A549 (cell line): ENCODE results near the gene PLEKHA7. TPM values are rescaled to one million over a fixed set of nuclear protein-coding genes. Genes with fewer than 3 reads are reported as not detected.

ENCODE experiments used
- ATAC-seq, 2 experiments: fragments of 200-7000 bp in 1 of 2; fragments of >200 bp in 1 of 2; cut with Nextera tagmentation in 1 of 2; cut with Tn5 transposase in 1 of 2; 3 replicates each; pipeline versions ENCODE4 v1.8.0 to v1.9.1; 2018 to 2020; ENCODE audit warnings: mild to moderate bottlenecking in 1 of 2, moderate library complexity in 1 of 2
- CTCF ChIA-PET: fragments of 300-600 bp; sonication (Branson Sonifier 250); formaldehyde crosslinking; extraction: SDS; loops from one replicate; lab custom pipeline; 2021; ENCODE audit warnings: antibody characterized with exemption, inconsistent platforms; lab: Yijun Ruan, JAX
- POLR2A ChIA-PET: fragments of 350-600 bp; formaldehyde crosslinking; extraction: SDS; loops from one replicate; lab custom pipeline; 2021; ENCODE audit warnings: antibody characterized with exemption, inconsistent platforms; lab: Yijun Ruan, JAX
- DNase-seq, 2 experiments: peaks; one replicate each; pipeline versions ENCODE4 v3.0.0 to v3.0.0-alpha.2; 2011 to 2016; ENCODE audit warnings: low read depth in 1 of 2, low spot score in 1 of 2
- FAIRE-seq: peaks from 2 replicates; lab custom pipeline; 2011; peaks lifted over from hg19 to GRCh38; lab: Jason Lieb, UNC
- H3K27ac ChIP-seq, 2 experiments: fragments of >200 bp; sonication (Bioruptor Twin); formaldehyde crosslinking; 3 replicates each; pipeline ENCODE4 v1.5.1; 2016 to 2017
- H3K4me1 ChIP-seq: fragments of >200 bp; sonication (Bioruptor Twin); formaldehyde crosslinking; 3 replicates; pipeline ENCODE4 v1.6.1; 2016
- H3K4me2 ChIP-seq: fragments of >200 bp; sonication (Bioruptor Twin); formaldehyde crosslinking; 3 replicates; pipeline ENCODE4 v1.6.1; 2016
- H3K4me3 ChIP-seq: fragments of >200 bp; sonication (Bioruptor Twin); formaldehyde crosslinking; 3 replicates; pipeline ENCODE4 v1.5.1; 2016
- H3K9me3 ChIP-seq: fragments of >200 bp; sonication (Bioruptor Twin); formaldehyde crosslinking; 3 replicates; pipeline ENCODE4 v1.6.1; 2016
- CEBPB ChIP-seq, 2 experiments: fragments of >200 bp in 1 of 2; sonication (Bioruptor Twin) in 1 of 2; formaldehyde crosslinking in 1 of 2; IDR thresholded peaks; 2 replicates each; pipeline ENCODE4 v1.6.1; 2012 to 2016
- CHD2 ChIP-seq: fragments of 150-350 bp; IDR thresholded peaks from 2 replicates; pipeline ENCODE4 v1.6.1; 2014; ENCODE audit warnings: low read length; ENCODE audit not compliant: partially characterized antibody
- EHMT2 ChIP-seq: fragments of 200-600 bp; sonication (generic); IDR thresholded peaks from 2 replicates; pipeline ENCODE4 v1.6.1; 2016; ENCODE audit warnings: antibody characterized with exemption, low read depth, mild to moderate bottlenecking, moderate library complexity
- ESRRA ChIP-seq: fragments of 150-350 bp; IDR thresholded peaks from 2 replicates; pipeline ENCODE4 v1.6.1; 2014; ENCODE audit warnings: mild to moderate bottlenecking, low read length, borderline replicate concordance
- GATA3 ChIP-seq: IDR thresholded peaks from 2 replicates; pipeline ENCODE4 v1.6.1; 2012; ENCODE audit warnings: borderline replicate concordance
- HDAC2 ChIP-seq: fragments of 200-600 bp; sonication (generic); IDR thresholded peaks from 2 replicates; pipeline ENCODE4 v1.6.1; 2016
- HEYL ChIP-seq: fragments of 250-450 bp; sonication (Bioruptor Pico); IDR thresholded peaks from 2 replicates; pipeline ENCODE4 v1.8.0; 2021; ENCODE audit warnings: mild to moderate bottlenecking, moderate library complexity
- HOXA7 ChIP-seq: fragments of 250-450 bp; sonication (Bioruptor Pico); IDR thresholded peaks from 2 replicates; pipeline ENCODE4 v1.5.0; 2020; ENCODE audit warnings: mild to moderate bottlenecking, moderate library complexity
- HOXB13 ChIP-seq: fragments of 250-450 bp; sonication (Bioruptor Pico); IDR thresholded peaks from 2 replicates; pipeline ENCODE4 v1.5.0; 2020; ENCODE audit warnings: low read depth, mild to moderate bottlenecking, moderate library complexity
- JUNB ChIP-seq: fragments of >200 bp; sonication (Bioruptor Twin); formaldehyde crosslinking; IDR thresholded peaks from 2 replicates; pipeline ENCODE4 v1.6.1; 2016
- MAZ ChIP-seq: fragments of 150-350 bp; IDR thresholded peaks from 2 replicates; pipeline ENCODE4 v1.6.1; 2014; ENCODE audit warnings: antibody characterized with exemption, low read depth, low read length, borderline replicate concordance
- NPAS2 ChIP-seq: fragments of 250-450 bp; sonication (Bioruptor Pico); IDR thresholded peaks from 2 replicates; pipeline ENCODE4 v1.8.0; 2022; ENCODE audit warnings: mild to moderate bottlenecking, moderate library complexity, borderline replicate concordance
- NR3C1 ChIP-seq: fragments of >200 bp; sonication (Bioruptor Twin); formaldehyde crosslinking; IDR thresholded peaks from 3 replicates; pipeline ENCODE4 v1.6.1; 2017
- POLR2A ChIP-seq: IDR thresholded peaks from 2 replicates; pipeline ENCODE4 v1.6.1; 2012; ENCODE audit warnings: mild to moderate bottlenecking, low read length
- RAD21 ChIP-seq, 2 experiments: fragments of >200 bp in 1 of 2; sonication (Bioruptor Twin) in 1 of 2; formaldehyde crosslinking in 1 of 2; IDR thresholded peaks in 1 of 2; conservative IDR thresholded peaks in 1 of 2; 2 replicates in 1 of 2; 3 replicates in 1 of 2; pipeline ENCODE4 v1.6.1; 2012 to 2018; ENCODE audit warnings: inconsistent platforms in 1 of 2
- RCOR1 ChIP-seq: fragments of 150-350 bp; IDR thresholded peaks from 2 replicates; pipeline ENCODE4 v1.6.1; 2014; ENCODE audit warnings: antibody characterized with exemption, low read length, low read depth
- TP53 ChIP-seq: fragments of 250-450 bp; sonication (Bioruptor Pico); IDR thresholded peaks from 2 replicates; pipeline ENCODE4 v1.5.0; 2021; ENCODE audit warnings: mild to moderate bottlenecking, moderate library complexity
- ZNF302 ChIP-seq: fragments of 250-450 bp; sonication (Bioruptor Pico); IDR thresholded peaks from 2 replicates; pipeline ENCODE4 v1.9.0; 2021; ENCODE audit warnings: inconsistent platforms, mild to moderate bottlenecking, moderate library complexity
- ZSCAN20 ChIP-seq: fragments of 250-450 bp; sonication (Bioruptor Pico); IDR thresholded peaks from 2 replicates; pipeline ENCODE4 v1.8.0; 2022; ENCODE audit warnings: mild to moderate bottlenecking, moderate library complexity
- WGBS: methylation state at CpG from one replicate; pipeline ENCODE4 v1.1.6; 2017; ENCODE audit errors: missing lambda C conversion rate; 5-methylcytosine and 5-hydroxymethylcytosine counted together
- polyA plus RNA-seq, 4 experiments: library from polyadenylated mRNA; depleted of rRNA in 3 of 4; stranded (reverse); fragments of >200 nt; fragmentation: RNase III in 1 of 4; extraction: RNeasy Plus Mini Kit Qiagen cat#74134 plus additional on column Dnase treatment in 1 of 4; gene quantifications; 2 replicates in 3 of 4; 3 replicates in 1 of 4; pipeline ENCODE4 v1.2.3, GENCODE V29; 2011 to 2017
- TF ChIP-seq, protein P1 (sequence below): IDR thresholded peaks from 2 replicates; pipeline ENCODE4 v1.6.1; 2012
- TF ChIP-seq, protein P2 (sequence below): fragments of >200 bp; sonication (Bioruptor Twin); formaldehyde crosslinking; IDR thresholded peaks from 2 replicates; pipeline ENCODE4 v1.6.1; 2016
- TF ChIP-seq, protein P3 (sequence below): fragments of 250-450 bp; sonication (Bioruptor Pico); IDR thresholded peaks from 2 replicates; pipeline ENCODE4 v1.5.0; 2020; ENCODE audit warnings: low read depth, mild to moderate bottlenecking, moderate library complexity
- TF ChIP-seq, protein P4 (sequence below): fragments of >200 bp; sonication (Bioruptor Twin); formaldehyde crosslinking; IDR thresholded peaks from 3 replicates; pipeline ENCODE4 v1.6.1; 2016
- TF ChIP-seq, protein P5 (sequence below): IDR thresholded peaks from 2 replicates; pipeline ENCODE4 v1.6.1; 2012; ENCODE audit warnings: low read depth, borderline replicate concordance

PLEKHA7 gene
- polyA plus RNA-seq, 2 of the 4 experiments (the other 2 are of a cell fraction): 8.7 to 13.8 TPM

DNA sequence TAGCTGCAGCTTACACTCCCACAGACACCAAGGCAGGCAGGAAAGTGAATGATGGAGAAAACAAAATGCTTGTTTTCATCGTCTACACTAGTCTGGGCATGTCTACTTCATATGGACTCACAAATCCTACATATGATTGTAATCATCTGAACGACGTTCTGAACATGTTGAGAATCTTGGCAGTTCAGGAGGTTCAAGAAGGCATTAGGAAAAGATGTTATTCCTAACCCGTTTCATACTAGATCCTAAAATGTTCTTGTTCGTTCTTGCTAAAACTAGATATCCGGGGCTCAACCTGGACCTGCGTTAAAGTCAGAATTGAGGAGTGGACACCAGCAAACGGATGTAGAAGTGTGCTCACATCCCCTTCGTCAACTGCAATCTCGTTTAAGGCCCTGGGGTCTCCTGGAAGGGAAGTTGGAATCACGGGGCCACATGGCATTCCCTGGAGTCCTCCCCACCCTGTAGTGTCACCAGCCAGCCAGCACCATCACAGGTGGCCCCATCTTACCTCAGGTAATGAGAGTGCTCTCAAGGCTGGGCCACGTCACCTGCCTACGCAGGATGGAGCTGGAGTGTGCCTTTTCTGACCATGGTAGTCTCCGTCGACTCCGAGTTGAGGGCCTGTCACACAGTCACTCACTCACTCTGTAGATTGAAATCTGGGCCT is 238.5 kb downstream of the PLEKHA7 start:
- Histone ChIP-seq H3K9me3 (no peaks in the 10 kb centered on the region), H3K27ac (no peak overlapping the region), H3K4me3 (no peak overlapping the region), H3K4me2 (no peak overlapping the region), H3K4me1 (no peaks in the 10 kb centered on the region; the same call in 1 of the 3 replicates)
- ChIA-PET POLR2A (no interaction called here), CTCF (interaction anchor here (7.9 kb wide), 1 partner anchor 10 kb away, joined by 94 read pairs; no protein-coding TSS in a partner anchor)
- FAIRE-seq (no peak), ATAC-seq (no peak), DNase-seq (no peak)
- TF ChIP-seq GATA3: no peak
- no peak for TF ChIP-seq MAZ
- no peak for TF ChIP-seq NPAS2
- TF ChIP-seq RAD21 (conservative IDR thresholded peaks at IDR 0.05 in 1 of 2, IDR thresholded peaks at IDR 0.05 in 1 of 2): no peak
- TF ChIP-seq JUNB: no peak
- no peak for TF ChIP-seq ESRRA
- no peak for TF ChIP-seq EHMT2
- TF ChIP-seq, protein P1, sequence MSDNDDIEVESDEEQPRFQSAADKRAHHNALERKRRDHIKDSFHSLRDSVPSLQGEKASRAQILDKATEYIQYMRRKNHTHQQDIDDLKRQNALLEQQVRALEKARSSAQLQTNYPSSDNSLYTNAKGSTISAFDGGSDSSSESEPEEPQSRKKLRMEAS: no peak
- TF ChIP-seq RCOR1: no peak
- WGBS: 91% methylated on average over 15 of the region's 16 CpGs

DNA sequence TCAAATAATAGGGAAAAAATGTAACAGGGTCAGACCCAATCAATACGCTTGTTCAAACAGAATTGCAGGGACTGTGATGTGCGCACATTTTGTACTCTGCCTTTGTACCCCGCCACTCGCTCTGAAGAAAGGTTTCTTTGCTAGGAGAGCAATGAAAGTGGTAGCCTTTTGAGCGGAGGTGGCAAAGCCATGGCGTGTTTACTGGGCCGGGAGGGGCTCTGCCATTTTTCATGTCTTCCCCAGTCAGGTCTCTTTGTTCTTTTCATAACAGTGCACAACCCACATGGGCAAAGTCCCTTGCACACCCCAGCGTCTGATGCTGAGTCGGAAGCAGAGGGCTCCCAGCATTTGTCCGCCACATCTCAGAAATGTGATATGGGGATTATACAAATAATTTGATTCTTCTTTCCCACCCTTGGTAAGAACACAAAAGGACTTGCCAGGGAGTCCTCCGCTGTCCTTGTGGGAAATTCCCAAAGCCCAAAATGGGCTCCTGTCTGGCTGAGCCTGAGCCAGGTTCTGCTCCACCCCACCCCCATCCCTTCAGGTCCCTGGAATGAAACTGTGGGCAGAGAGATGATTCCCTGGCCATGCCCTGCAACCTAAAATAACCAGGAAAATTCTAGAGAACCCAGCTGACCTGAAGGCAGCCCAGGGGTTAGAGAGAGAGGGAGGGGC is 239.1 kb downstream of the PLEKHA7 start:
- no peak overlapping the region for H3K4me2 ChIP-seq
- no peak for TF ChIP-seq CHD2
- no peak for TF ChIP-seq GATA3
- no peak for TF ChIP-seq POLR2A
- TF ChIP-seq, protein P2, sequence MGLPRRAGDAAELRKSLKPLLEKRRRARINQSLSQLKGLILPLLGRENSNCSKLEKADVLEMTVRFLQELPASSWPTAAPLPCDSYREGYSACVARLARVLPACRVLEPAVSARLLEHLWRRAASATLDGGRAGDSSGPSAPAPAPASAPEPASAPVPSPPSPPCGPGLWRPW: no peak
- TF ChIP-seq, protein P3, sequence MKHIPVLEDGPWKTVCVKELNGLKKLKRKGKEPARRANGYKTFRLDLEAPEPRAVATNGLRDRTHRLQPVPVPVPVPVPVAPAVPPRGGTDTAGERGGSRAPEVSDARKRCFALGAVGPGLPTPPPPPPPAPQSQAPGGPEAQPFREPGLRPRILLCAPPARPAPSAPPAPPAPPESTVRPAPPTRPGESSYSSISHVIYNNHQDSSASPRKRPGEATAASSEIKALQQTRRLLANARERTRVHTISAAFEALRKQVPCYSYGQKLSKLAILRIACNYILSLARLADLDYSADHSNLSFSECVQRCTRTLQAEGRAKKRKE (CRISPR knock-in tag): no peak
- TF ChIP-seq TP53: no peak
- TF ChIP-seq NR3C1: no peak
- TF ChIP-seq HDAC2: no peak
- no peak for TF ChIP-seq HEYL (CRISPR knock-in tag)
- no peak for TF ChIP-seq EHMT2
- no peak for TF ChIP-seq HOXA7
- TF ChIP-seq, protein P4, sequence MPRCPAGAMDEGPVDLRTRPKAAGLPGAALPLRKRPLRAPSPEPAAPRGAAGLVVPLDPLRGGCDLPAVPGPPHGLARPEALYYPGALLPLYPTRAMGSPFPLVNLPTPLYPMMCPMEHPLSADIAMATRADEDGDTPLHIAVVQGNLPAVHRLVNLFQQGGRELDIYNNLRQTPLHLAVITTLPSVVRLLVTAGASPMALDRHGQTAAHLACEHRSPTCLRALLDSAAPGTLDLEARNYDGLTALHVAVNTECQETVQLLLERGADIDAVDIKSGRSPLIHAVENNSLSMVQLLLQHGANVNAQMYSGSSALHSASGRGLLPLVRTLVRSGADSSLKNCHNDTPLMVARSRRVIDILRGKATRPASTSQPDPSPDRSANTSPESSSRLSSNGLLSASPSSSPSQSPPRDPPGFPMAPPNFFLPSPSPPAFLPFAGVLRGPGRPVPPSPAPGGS: no peak
- TF ChIP-seq ZNF302 (CRISPR knock-in tag): no peak
- TF ChIP-seq HOXB13: no peak
- TF ChIP-seq CEBPB (IDR thresholded peaks at IDR 0.05): no peak
- TF ChIP-seq, protein P5, sequence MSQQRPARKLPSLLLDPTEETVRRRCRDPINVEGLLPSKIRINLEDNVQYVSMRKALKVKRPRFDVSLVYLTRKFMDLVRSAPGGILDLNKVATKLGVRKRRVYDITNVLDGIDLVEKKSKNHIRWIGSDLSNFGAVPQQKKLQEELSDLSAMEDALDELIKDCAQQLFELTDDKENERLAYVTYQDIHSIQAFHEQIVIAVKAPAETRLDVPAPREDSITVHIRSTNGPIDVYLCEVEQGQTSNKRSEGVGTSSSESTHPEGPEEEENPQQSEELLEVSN: no peak
- no peak for TF ChIP-seq ZSCAN20
- no peaks in the 10 kb centered on the region for H3K9me3 ChIP-seq
- ATAC-seq (no peak), DNase-seq (no peak), FAIRE-seq (no peak)
- H3K27ac ChIP-seq: no peak overlapping the region
- H3K4me1 ChIP-seq: no peaks in the 10 kb centered on the region; the same call in 1 of the 3 replicates
- WGBS: 92% methylated on average over 11 of the region's 11 CpGs
- CTCF ChIA-PET: interaction anchor here (7.9 kb wide), 1 partner anchor 11 kb away, joined by 94 read pairs; no protein-coding TSS in a partner anchor
- H3K4me3 ChIP-seq: no peak overlapping the region
- POLR2A ChIA-PET: interaction anchor here (0.7 kb wide), 1 partner anchor 37 kb away, joined by 3 read pairs; the partner anchor contains the start of gene C11orf58
